Adrenal gland (tissue), 12 donors: ENCODE measurements around the gene TAAR8. TPM values are rescaled to one million over a fixed set of nuclear protein-coding genes. Genes with fewer than 3 reads are reported as not detected.

Source experiments
- DNase-seq, 7 donors: peaks; one replicate each; pipeline ENCODE4 v3.0.0-alpha.2; 2019 to 2020
- H3K27ac ChIP-seq, 5 donors: fragments of 200-600 bp; sonication (generic) in 4 of 5; 1 replicate in 3 of 5; 2 replicates in 2 of 5; pipeline versions ENCODE4 v1.5.1 to v1.8.0; 2016 to 2020; ENCODE audit warnings: mild to moderate bottlenecking in 1 of 5
- H3K27me3 ChIP-seq: fragments of 200-600 bp; 2 replicates; pipeline ENCODE4 v1.8.0; 2021
- H3K36me3 ChIP-seq, 2 donors: fragments of 200-600 bp; replicated peaks in 1 of 2; 1 replicate in 1 of 2; 2 replicates in 1 of 2; pipeline versions ENCODE4 v1.5.1 to v1.8.0; 2018 to 2022
- H3K4me1 ChIP-seq, 2 donors: fragments of 200-600 bp; replicated peaks in 1 of 2; 1 replicate in 1 of 2; 2 replicates in 1 of 2; pipeline versions ENCODE4 v1.5.1 to v1.8.0; 2018 to 2021
- H3K4me3 ChIP-seq, 4 donors: fragments of 200-600 bp; sonication (generic) in 3 of 4; one replicate each; pipeline ENCODE4 v1.5.1; 2016 to 2018
- H3K9me3 ChIP-seq, 3 donors: fragments of 200-600 bp; sonication (generic) in 1 of 3; replicated peaks in 1 of 3; 1 replicate in 2 of 3; 2 replicates in 1 of 3; pipeline versions ENCODE4 v1.5.1 to v1.8.0; 2016 to 2021
- CTCF ChIP-seq, 6 experiments: fragments of 450-650 bp in 4 of 6; fragments of 200-600 bp in 2 of 6; sonication (generic) in 1 of 6; IDR thresholded peaks; 1 replicate in 5 of 6; 2 replicates in 1 of 6; pipeline versions ENCODE4 v1.5.1 to v1.8.0; 2016 to 2021; ENCODE audit warnings: antibody characterized with exemption in 6 of 6, mild to moderate bottlenecking in 2 of 6, moderate library complexity in 1 of 6
- POLR2A ChIP-seq, 2 donors: fragments of 450-650 bp; IDR thresholded peaks; one replicate each; pipeline ENCODE4 v1.6.1; 2017; ENCODE audit warnings: antibody characterized with exemption in 2 of 2, mild to moderate bottlenecking in 2 of 2, moderate library complexity in 1 of 2
- WGBS, 4 donors: extraction: QIAGEN DNeasy Blood & Tissue Kit in 2 of 4; methylation state at CpG; one replicate each; pipeline versions ENCODE4 v1.1.5 to v1.1.7; 2013 to 2017; 5-methylcytosine and 5-hydroxymethylcytosine counted together
- intact Hi-C, 2 donors: fragments of 100-400 bp; cut with DNase I; formaldehyde crosslinking; loops; one replicate each; pipeline versions ENCODE4 v1.14.1 to v1.15.0; 2022 to 2023
- polyA plus RNA-seq, 3 donors: library from polyadenylated mRNA; stranded (reverse); fragments of 200-250 nt in 2 of 3; fragments of 350-450 nt in 1 of 3; fragmentation: Illumina TruSeq in 1 of 3; extraction: RNeasy Lipid Tissue Mini Kit (QIAGEN cat#74804) in 1 of 3; gene quantifications; one replicate each; pipeline ENCODE4 v1.2.3, GENCODE V29; 2013 to 2014
- total RNA-seq, 9 donors: library from RNA; depleted of rRNA in 4 of 9; stranded (reverse); fragments of >200 nt in 4 of 9; fragments of 120-200 nt in 1 of 9; fragmentation: NEBNext Ultra II Directional in 1 of 9; extraction: Animal tissue kit (Norgen Biotek cat#: 25700) in 1 of 9; gene quantifications; one replicate each; pipeline versions ENCODE4 v1.1.0 to v1.2.4, GENCODE V29; 2013 to 2023
- donor health status: healthy with polysubstance abuse.
- donor health status: Bipolar disorder and iron deficiency.
- donor health status: DM: yes; HTN: yes; CAD: no.
- donor health status: DM: no; HTN: no; CAD: no.
- donor health status: DM: no; HTN: no; CAD: no.
- donor health status: DM: yes; HTN: yes; CAD: no.

Gene TAAR8
- total and polyA plus RNA-seq, 12 donors, result not detected

- no peaks in the 10 kb centered on the region for H3K27me3 ChIP-seq
- H3K27ac ChIP-seq, result no peak overlapping the region
- H3K4me3 ChIP-seq, result no peak overlapping the region
- 85 to 90% (median 89%) methylated on average over 5 of the region's 5 CpGs for WGBS, 4 donors
- intact Hi-C loops, result loop anchor here in 1 of 2 donors (10.0 kb wide), 1 partner anchor 140 kb away; no protein-coding TSS in a partner anchor
- no peaks in the 10 kb centered on the region for H3K4me1 ChIP-seq
- no peaks in the 10 kb centered on the region for H3K36me3 ChIP-seq
- TF ChIP-seq CTCF (IDR thresholded peaks at IDR 0.05) (no peak), POLR2A (IDR thresholded peaks at IDR 0.05) (no peak)
- no peak for DNase-seq
- H3K9me3 ChIP-seq, result no peaks in the 10 kb centered on the region
These were observed 27.8 kb upstream of the TAAR8 start for GRCh38 chr6:132524646-132525045.

- 59 to 88% (median 84%) methylated on average over 4 of the region's 4 CpGs for WGBS, 4 donors
- no peaks in the 10 kb centered on the region for H3K36me3 ChIP-seq
- no peak for DNase-seq
- no peaks in the 10 kb centered on the region for H3K27me3 ChIP-seq
- peaks cover 0 to 5% of the 10 kb centered on the region in 2 donors for H3K4me1 ChIP-seq
- H3K27ac ChIP-seq, result no peak overlapping the region
- H3K4me3 ChIP-seq, result no peak overlapping the region
- intact Hi-C loops, result loop anchor here in 1 of 2 donors (10.0 kb wide), 1 partner anchor 139 kb away; no protein-coding TSS in a partner anchor
- no peaks in the 10 kb centered on the region for H3K9me3 ChIP-seq
- no peak for TF ChIP-seq POLR2A (IDR thresholded peaks at IDR 0.05)
- no peak for TF ChIP-seq CTCF (IDR thresholded peaks at IDR 0.05)
These were observed 26.6 kb upstream of the TAAR8 start for GRCh38 chr6:132525866-132526265.

DNA sequence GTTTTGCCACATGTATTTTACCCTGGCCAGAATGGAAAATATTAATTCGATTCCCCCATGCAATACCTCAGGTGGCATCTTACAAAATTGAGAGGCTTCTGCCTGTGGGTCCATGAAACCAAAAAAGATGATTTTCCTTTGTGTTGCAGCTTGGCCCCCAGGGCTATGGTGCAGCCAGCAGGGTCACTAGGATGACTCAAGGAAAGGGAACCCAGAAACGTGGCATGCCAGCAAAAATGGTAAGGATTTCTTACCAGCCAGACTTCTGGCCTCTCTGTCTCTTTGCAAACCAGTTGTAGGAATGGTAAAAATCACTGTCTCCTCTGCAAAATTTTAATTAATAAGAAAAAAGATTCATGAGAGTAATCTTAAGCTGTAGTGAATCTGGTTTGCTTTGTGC is 26.0 kb upstream of the TAAR8 start:
- 50 to 75% (median 56%) methylated on average over 2 of the region's 2 CpGs for WGBS, 4 donors
- Histone ChIP-seq H3K4me1 (peaks cover 0 to 5% of the 10 kb centered on the region in 2 donors), H3K27ac (no peak overlapping the region), H3K4me3 (no peak overlapping the region), H3K9me3 (no peaks in the 10 kb centered on the region), H3K27me3 (no peaks in the 10 kb centered on the region), H3K36me3 (no peaks in the 10 kb centered on the region)
- intact Hi-C loops, result loop anchor here in 1 of 2 donors (10.0 kb wide), 1 partner anchor 138 kb away; no protein-coding TSS in a partner anchor
- no peak for TF ChIP-seq POLR2A (IDR thresholded peaks at IDR 0.05)
- TF ChIP-seq CTCF (IDR thresholded peaks at IDR 0.05), result no peak
- no peak for DNase-seq

DNA sequence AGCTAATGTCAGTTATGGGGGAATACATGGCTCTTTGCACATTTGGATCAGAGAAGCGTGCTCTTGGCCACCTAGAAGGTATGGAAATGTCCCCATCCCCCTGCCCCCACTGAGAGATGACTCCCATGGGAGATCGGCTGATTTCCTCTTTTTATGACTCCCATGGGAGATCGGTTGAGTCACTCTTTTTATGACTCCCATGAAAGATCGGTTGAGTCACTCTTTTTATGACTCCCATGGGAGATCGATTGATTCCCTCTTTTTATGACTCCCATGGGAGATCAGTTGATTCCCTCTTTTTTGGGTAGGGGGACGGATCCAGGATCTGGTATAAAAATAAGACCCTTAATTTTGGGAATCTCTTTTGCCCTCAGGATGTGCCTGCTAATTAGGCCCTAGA is 24.7 kb upstream of the TAAR8 start:
- WGBS, 4 donors, result 71 to 83% (median 75%) methylated on average over 6 of the region's 6 CpGs
- Histone ChIP-seq H3K27me3 (no peaks in the 10 kb centered on the region), H3K36me3 (no peaks in the 10 kb centered on the region), H3K9me3 (no peaks in the 10 kb centered on the region), H3K27ac (no peak overlapping the region), H3K4me1 (peaks cover 0 to 5% of the 10 kb centered on the region in 2 donors), H3K4me3 (no peak overlapping the region)
- intact Hi-C loops, result loop anchor here in 1 of 2 donors (10.0 kb wide), 1 partner anchor 137 kb away; no protein-coding TSS in a partner anchor
- TF ChIP-seq CTCF (IDR thresholded peaks at IDR 0.05), result no peak
- no peak for DNase-seq
